Suprapubic skin (tissue), 4 donors: ENCODE data around the gene BMP8A. TPM values are rescaled to one million over a fixed set of nuclear protein-coding genes. Genes with fewer than 3 reads are reported as not detected.
"Not testable (repeated sequence)": the region's sequence is repeated elsewhere in the genome, so short reads cannot be mapped to it uniquely, and the experiment has no call there.

Experiments
- DNase-seq, 2 donors: peaks; one replicate each; pipeline ENCODE4 v3.0.0-alpha.2; 2019; ENCODE audit warnings: low spot score in 2 of 2
- H3K27ac ChIP-seq: fragments of 200-600 bp; sonication (generic); one replicate; pipeline ENCODE4 v1.5.1; 2019
- H3K27me3 ChIP-seq: fragments of 200-600 bp; sonication (generic); one replicate; pipeline ENCODE4 v1.5.1; 2019
- H3K36me3 ChIP-seq: fragments of 200-600 bp; sonication (generic); one replicate; pipeline ENCODE4 v1.5.1; 2019
- H3K4me1 ChIP-seq: fragments of 200-600 bp; sonication (generic); one replicate; pipeline ENCODE4 v1.5.1; 2019
- H3K4me3 ChIP-seq: fragments of 200-600 bp; sonication (generic); one replicate; pipeline ENCODE4 v1.5.1; 2019; ENCODE audit warnings: mild to moderate bottlenecking
- H3K9me3 ChIP-seq: fragments of 200-600 bp; sonication (generic); one replicate; pipeline ENCODE4 v1.5.1; 2019
- CTCF ChIP-seq, 2 donors: fragments of 200-600 bp in 1 of 2; fragments of 450-650 bp in 1 of 2; sonication (generic) in 1 of 2; IDR thresholded peaks; one replicate each; pipeline ENCODE4 v1.5.1; 2016 to 2019; ENCODE audit warnings: antibody characterized with exemption in 2 of 2, mild to moderate bottlenecking in 1 of 2, moderate library complexity in 1 of 2
- EP300 ChIP-seq: sonication (generic); formaldehyde crosslinking; IDR thresholded peaks from one replicate; pipeline ENCODE4 v1.6.1; 2017; ENCODE audit warnings: antibody characterized with exemption
- POLR2A ChIP-seq, 2 donors: fragments of 450-650 bp; IDR thresholded peaks; one replicate each; pipeline ENCODE4 v1.6.1; 2017; ENCODE audit warnings: antibody characterized with exemption in 2 of 2, mild to moderate bottlenecking in 2 of 2, moderate library complexity in 2 of 2
- POLR2AphosphoS5 ChIP-seq, 3 donors: sonication (generic); formaldehyde crosslinking; IDR thresholded peaks; one replicate each; pipeline ENCODE4 v1.6.1; 2017; ENCODE audit warnings: antibody characterized with exemption in 3 of 3
- WGBS: methylation state at CpG from one replicate; pipeline ENCODE4 v1.1.5; 2018; 5-methylcytosine and 5-hydroxymethylcytosine counted together
- total RNA-seq, 4 donors: library from RNA; depleted of rRNA; stranded (reverse); fragments of >200 nt; gene quantifications; one replicate each; pipeline ENCODE4 v1.1.0, GENCODE V29; 2016

Gene BMP8A
- total RNA-seq, 4 donors from 2014 or later: 0.38 to 1.7 TPM; not detected in 2

GRCh38 chr1:39473324-39473723 is 18.1 kb upstream of the BMP8A start:
- TF ChIP-seq CTCF (IDR thresholded peaks at IDR 0.05): no peak
- H3K4me3 ChIP-seq: no peak overlapping the region
- H3K27me3 ChIP-seq: no peaks in the 10 kb centered on the region
- peaks cover 91% of the 10 kb centered on the region for H3K36me3 ChIP-seq
- no peak overlapping the region for H3K27ac ChIP-seq
- no peaks in the 10 kb centered on the region for H3K9me3 ChIP-seq
- no peaks in the 10 kb centered on the region for H3K4me1 ChIP-seq
- no peak for DNase-seq
- 96% methylated on average over 4 of the region's 4 CpGs for WGBS

- TF ChIP-seq POLR2AphosphoS5 (IDR thresholded peaks at IDR 0.05) (no peak), POLR2A (IDR thresholded peaks at IDR 0.05) (no peak), EP300 (no peak), CTCF (IDR thresholded peaks at IDR 0.05) (no peak)
- no peak overlapping the region for H3K27ac ChIP-seq
- DNase-seq: no peak
- peaks cover 90% of the 10 kb centered on the region for H3K36me3 ChIP-seq
- no peaks in the 10 kb centered on the region for H3K9me3 ChIP-seq
- H3K4me1 ChIP-seq: no peaks in the 10 kb centered on the region
- WGBS: 87% methylated on average over 4 of the region's 4 CpGs
- H3K4me3 ChIP-seq: no peak overlapping the region
- H3K27me3 ChIP-seq: no peaks in the 10 kb centered on the region
Observed at GRCh38 chr1:39474810-39475209, 16.6 kb upstream of the BMP8A start.

GRCh38 chr1:39475551-39475950 is 15.9 kb upstream of the BMP8A start:
- peaks cover 92% of the 10 kb centered on the region for H3K36me3 ChIP-seq
- not testable (repeated sequence) for H3K27ac ChIP-seq, H3K27me3 ChIP-seq, H3K4me3 ChIP-seq, DNase-seq, H3K4me1 ChIP-seq, H3K9me3 ChIP-seq
- 70% methylated on average over 1 of the region's 1 CpG for WGBS

- TF ChIP-seq POLR2A (IDR thresholded peaks at IDR 0.05) (no peak), EP300 (no peak), POLR2AphosphoS5 (IDR thresholded peaks at IDR 0.05) (no peak), CTCF (IDR thresholded peaks at IDR 0.05) (no peak)
- Histone ChIP-seq H3K27ac (no peak overlapping the region), H3K4me3 (no peak overlapping the region), H3K9me3 (no peaks in the 10 kb centered on the region), H3K27me3 (no peaks in the 10 kb centered on the region), H3K36me3 (peaks cover 82% of the 10 kb centered on the region), H3K4me1 (no peaks in the 10 kb centered on the region)
- DNase-seq: no peak
- WGBS: 86% methylated on average over 4 of the region's 5 CpGs
Observed at GRCh38 chr1:39478126-39478915, 13.1 kb upstream of the BMP8A start.

GRCh38 chr1:39481289-39481688 is 10.1 kb upstream of the BMP8A start:
- H3K27me3 ChIP-seq: no peaks in the 10 kb centered on the region
- no peak overlapping the region for H3K4me3 ChIP-seq
- H3K27ac ChIP-seq: no peak overlapping the region
- H3K4me1 ChIP-seq: no peaks in the 10 kb centered on the region
- H3K9me3 ChIP-seq: no peaks in the 10 kb centered on the region
- TF ChIP-seq CTCF (IDR thresholded peaks at IDR 0.05) (no peak), POLR2A (IDR thresholded peaks at IDR 0.05) (no peak), POLR2AphosphoS5 (IDR thresholded peaks at IDR 0.05) (no peak), EP300 (no peak)
- DNase-seq: no peak
- WGBS: 90% methylated on average over 6 of the region's 6 CpGs
- H3K36me3 ChIP-seq: peaks cover 80% of the 10 kb centered on the region

GRCh38 chr1:39483276-39483675 is 8.2 kb upstream of the BMP8A start:
- WGBS: 35% methylated on average over 1 of the region's 1 CpG
- Histone ChIP-seq H3K9me3 (no peaks in the 10 kb centered on the region), H3K4me1 (no peaks in the 10 kb centered on the region), H3K36me3 (peaks cover 72% of the 10 kb centered on the region), H3K27me3 (no peaks in the 10 kb centered on the region), H3K27ac (no peak overlapping the region), H3K4me3 (no peak overlapping the region)
- TF ChIP-seq CTCF (IDR thresholded peaks at IDR 0.05): no peak
- DNase-seq: no peak
